RWPE1 (cell line): ENCODE measurements around the gene ZNF200.
A peak's percentile ranks its signal among the peaks of the same experiment; 100 is the strongest.

Experiments used
- CTCF ChIA-PET: fragments of 350-600 bp; sonication (Branson Sonifier 250); formaldehyde crosslinking; extraction: SDS; loops from one replicate; lab custom pipeline; 2021; lab: Yijun Ruan, JAX
- POLR2A ChIA-PET: fragments of 400-600 bp; formaldehyde crosslinking; extraction: SDS; loops from one replicate; lab custom pipeline; 2020; ENCODE audit warnings: antibody characterized with exemption; ENCODE audit not compliant: low non-redundant PET; lab: Yijun Ruan, JAX
- DNase-seq: peaks from one replicate; pipeline ENCODE4 v3.0.0; 2012; ENCODE audit warnings: low spot score
- H3K27ac ChIP-seq: fragments of 450-650 bp; 2 replicates; pipeline ENCODE4 v1.5.1; 2017
- CTCF ChIP-seq: fragments of 450-650 bp; conservative IDR thresholded peaks from 2 replicates; pipeline ENCODE4 v1.5.1; 2017; ENCODE audit warnings: low read depth, mild to moderate bottlenecking

ZNF200 gene

DNA sequence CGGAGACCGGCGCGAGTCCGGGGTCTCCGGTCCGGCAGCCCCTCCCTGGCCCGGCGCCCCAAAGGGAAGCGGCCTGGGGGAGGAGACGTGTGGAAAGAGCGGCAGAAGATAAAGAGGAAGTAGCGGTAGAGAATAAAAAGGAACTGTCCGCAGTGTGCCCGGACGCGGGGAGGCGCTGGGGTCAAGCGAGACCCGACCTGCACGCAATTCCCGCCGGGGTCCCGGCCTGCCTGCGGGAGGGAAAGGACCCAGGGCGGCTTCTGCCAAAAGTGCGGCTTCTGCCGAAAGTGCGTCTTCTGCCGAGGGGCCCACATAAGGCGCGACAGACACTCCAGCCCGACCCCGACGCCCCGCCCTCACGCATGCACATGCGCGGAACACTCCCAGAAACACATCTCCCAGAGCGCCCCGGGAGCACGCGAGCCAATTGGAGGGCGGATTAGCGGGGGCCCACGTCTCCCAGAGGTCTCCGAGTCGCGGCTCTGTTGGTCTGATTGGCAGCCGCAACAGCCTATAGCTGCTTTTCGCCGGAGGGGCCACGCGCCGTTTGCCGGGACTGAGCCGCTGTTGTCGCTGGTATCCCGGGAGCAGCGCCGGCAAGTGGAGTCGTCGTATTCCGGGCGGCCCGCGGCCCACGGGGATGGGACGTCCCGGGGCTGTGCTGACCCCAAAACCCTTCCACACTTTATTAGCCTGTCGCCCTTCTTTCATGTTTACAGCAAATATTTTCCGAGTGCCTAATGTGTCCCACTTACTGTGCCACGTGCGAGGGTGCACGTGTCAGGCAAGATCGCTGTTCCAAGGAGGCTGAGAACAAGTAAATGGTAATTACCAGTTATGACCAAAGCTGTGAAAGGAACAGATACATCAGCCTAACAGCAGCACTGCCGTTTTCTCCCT lies 29.4 kb upstream of the ZNF200 start:
- ChIA-PET CTCF (interaction anchor here (0.5 to 0.9 kb wide), 2 partner anchors 18 to 236 kb away, joined by 3 read pairs; partner anchors contain the start of gene CLUAP1), POLR2A (interaction anchor here (0.8 to 1.0 kb wide), 2 partner anchors 11 to 137 kb away, joined by 3 to 13 read pairs; partner anchors contain the start of genes ZNF174 and ZSCAN32)
- DNase-seq = peak; percentile 96
- H3K27ac ChIP-seq = peak overlapping the region; percentile 99
- no peak; the same call in 1 of the 2 replicates for TF ChIP-seq CTCF

DNA sequence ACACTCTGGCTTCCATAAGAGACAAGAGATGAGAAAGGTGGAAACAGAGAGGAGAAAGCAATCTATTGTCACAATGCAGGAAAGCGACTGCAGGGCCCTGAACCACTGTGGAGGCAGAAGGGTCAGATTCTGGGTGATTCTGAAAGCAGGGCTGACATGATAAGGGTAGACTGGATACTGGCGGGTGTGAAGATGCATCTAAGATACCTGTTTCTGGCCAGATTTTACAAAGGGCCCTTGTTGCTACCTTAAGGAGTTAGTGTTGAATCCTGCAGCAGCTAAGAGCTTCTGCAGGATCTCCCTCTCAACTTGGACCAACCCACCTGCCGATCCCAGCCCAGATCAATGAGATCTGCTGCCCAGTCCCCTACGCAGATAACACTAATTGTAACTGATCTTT lies 27.6 kb upstream of the ZNF200 start:
- CTCF ChIA-PET = no interaction called here
- POLR2A ChIA-PET = no interaction called here
- no peak for TF ChIP-seq CTCF
- no peak for DNase-seq
- peak overlapping the region; percentile 99 for H3K27ac ChIP-seq

DNA sequence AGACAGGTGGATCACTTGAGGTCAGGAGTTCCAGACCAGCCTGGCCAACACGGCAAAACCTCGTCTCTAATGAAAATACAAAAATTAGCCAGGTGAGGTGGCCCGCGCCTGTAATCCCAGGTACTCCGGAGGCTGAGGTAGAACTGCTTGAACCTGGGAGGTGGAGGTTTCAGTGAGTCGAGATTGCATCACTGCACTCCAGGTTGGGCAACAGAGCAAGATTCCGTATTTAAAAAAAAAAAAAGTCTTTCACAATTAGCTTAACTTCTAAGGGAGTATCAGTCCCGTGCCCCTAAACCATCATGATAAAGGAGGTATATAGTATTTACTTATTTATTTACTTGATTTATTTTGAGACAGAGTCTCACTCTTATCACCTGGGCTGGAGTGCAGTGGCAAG lies 24.9 kb upstream of the ZNF200 start:
- no peak overlapping the region for H3K27ac ChIP-seq
- CTCF ChIA-PET = no interaction called here
- POLR2A ChIA-PET = no interaction called here
- no peak for TF ChIP-seq CTCF
- DNase-seq = no peak

DNA sequence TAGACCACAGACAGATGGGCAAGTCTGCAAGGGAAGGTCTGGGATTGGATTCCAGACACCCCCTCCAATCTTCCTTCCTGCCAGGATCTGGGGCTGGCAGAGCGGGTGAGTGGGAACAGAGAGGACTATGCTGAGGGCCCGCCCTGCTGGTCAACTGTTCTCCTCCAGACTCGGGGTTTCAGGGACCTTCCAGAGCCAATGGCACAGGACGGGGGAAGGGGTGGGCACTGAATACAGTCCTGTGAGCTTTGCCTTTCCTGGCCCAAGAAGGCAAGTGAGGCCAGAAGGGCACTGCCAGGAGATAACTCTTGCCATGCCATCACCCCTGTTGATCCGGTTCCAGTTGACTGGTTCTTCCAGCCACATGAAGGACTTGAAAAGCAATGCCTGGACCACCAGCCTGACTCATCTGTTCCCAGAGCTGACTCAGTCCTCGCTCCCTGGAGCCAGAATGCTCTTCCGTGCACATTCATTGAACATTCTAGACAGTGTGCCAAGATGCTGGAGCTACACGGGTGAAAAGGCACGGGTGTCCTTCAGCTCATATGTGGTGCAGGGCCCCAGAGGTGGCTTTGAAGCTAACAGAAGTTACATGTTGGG lies 22.0 kb upstream of the ZNF200 start:
- no peak for TF ChIP-seq CTCF
- no peak for DNase-seq
- POLR2A ChIA-PET = no interaction called here
- CTCF ChIA-PET = no interaction called here
- H3K27ac ChIP-seq = no peak overlapping the region

DNA sequence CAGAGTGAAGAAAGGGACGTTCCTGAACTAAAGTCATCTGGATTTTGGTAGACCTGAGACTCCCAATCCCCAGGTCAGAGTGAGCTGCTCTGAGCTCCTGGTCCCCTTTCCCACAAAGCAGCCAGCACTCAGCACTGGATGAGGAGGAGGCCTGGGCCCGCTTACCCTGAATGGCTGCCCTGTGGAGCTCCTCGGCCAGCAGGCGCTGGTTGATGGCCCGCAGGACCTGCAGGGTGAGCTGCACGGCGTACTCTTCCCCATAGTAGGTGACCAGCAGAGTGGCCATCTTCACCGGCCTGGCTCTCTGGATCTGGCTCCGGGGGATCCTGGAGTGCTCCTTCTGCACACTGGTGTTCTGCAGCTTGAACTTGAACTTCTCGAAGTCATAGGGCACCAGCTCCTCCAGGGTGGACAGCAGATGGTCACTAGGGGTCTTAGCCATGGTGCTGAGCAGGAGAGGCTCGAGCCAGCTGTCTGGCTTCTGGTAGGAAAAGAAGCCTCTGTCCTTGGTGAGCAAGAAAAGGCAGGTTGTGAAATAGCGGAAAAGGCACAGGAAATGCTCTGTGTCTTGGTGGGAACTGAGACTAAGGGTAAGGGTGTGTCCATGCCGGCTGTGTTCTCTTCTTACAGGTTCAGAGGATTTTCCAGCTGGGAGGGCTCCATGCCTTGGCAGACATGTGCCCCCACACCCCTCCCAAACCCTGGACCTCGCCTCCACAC lies 21.3 kb upstream of the ZNF200 start, which contains the start of gene MEFV:
TSS of gene MEFV (minus strand) at position 488 of the 720 bp plus-strand sequence. CDS start at position 442, 46 bp downstream.
- POLR2A ChIA-PET = no interaction called here
- CTCF ChIA-PET = no interaction called here
- DNase-seq = no peak

More for the DNA sequence above, 21.3 kb upstream of the ZNF200 start, which contains the start of gene MEFV:
- TF ChIP-seq CTCF = no peak
- no peak within 1 kb of the TSS for H3K27ac ChIP-seq
